Spinal cord (tissue), 10 donors: ENCODE measurements around the gene CHTOP. TPM values are rescaled to one million over a fixed set of nuclear protein-coding genes. Genes with fewer than 3 reads are reported as not detected.

Experiments used
- DNase-seq, 6 donors: peaks; one replicate each; pipeline versions ENCODE4 v3.0.0 to v3.0.0-alpha.2; 2013 to 2015; ENCODE audit warnings: low spot score in 6 of 6, low read depth in 4 of 6
- H3K27ac ChIP-seq: one replicate; pipeline ENCODE4 v1.5.1; 2013; ENCODE audit warnings: low read depth, low read length, control low read depth
- H3K27me3 ChIP-seq: one replicate; pipeline ENCODE4 v1.6.1; 2013; ENCODE audit warnings: low read length; ENCODE audit not compliant: control insufficient read depth, insufficient read depth
- H3K36me3 ChIP-seq: one replicate; pipeline ENCODE4 v1.6.1; 2013; ENCODE audit warnings: low read length; ENCODE audit not compliant: control insufficient read depth, insufficient read depth
- H3K4me1 ChIP-seq: one replicate; pipeline ENCODE4 v1.6.1; 2013; ENCODE audit warnings: low read length; ENCODE audit not compliant: control insufficient read depth, insufficient read depth
- H3K4me3 ChIP-seq: one replicate; pipeline ENCODE4 v1.5.1; 2013; ENCODE audit warnings: low read depth, low read length, control low read depth
- H3K9me3 ChIP-seq: one replicate; pipeline ENCODE4 v1.6.1; 2013; ENCODE audit warnings: low read length; ENCODE audit not compliant: control insufficient read depth, insufficient read depth
- WGBS: methylation state at CpG from one replicate; pipeline ENCODE4 v1.1.5; 2013; ENCODE audit warnings: missing lambda C conversion rate; ENCODE audit not compliant: insufficient coverage; 5-methylcytosine and 5-hydroxymethylcytosine counted together
- polyA plus RNA-seq, 2 donors: library from polyadenylated mRNA; unstranded; fragments of 120-200 nt; gene quantifications; one replicate each; pipeline ENCODE4 v1.2.1, GENCODE V29; 2013; ENCODE audit not compliant: insufficient read length in 2 of 2
- total RNA-seq, 2 donors: library from RNA; depleted of rRNA in 1 of 2; stranded (reverse); fragments of 120-200 nt in 1 of 2; fragments of >200 nt in 1 of 2; gene quantifications; one replicate each; pipeline versions ENCODE4 v1.2.3 to v1.2.4, GENCODE V29; 2013 to 2014
- donor health status: healthy.

CHTOP gene
- total and polyA plus RNA-seq, 4 donors = 56.9 to 127 (median 86.6) TPM

DNA sequence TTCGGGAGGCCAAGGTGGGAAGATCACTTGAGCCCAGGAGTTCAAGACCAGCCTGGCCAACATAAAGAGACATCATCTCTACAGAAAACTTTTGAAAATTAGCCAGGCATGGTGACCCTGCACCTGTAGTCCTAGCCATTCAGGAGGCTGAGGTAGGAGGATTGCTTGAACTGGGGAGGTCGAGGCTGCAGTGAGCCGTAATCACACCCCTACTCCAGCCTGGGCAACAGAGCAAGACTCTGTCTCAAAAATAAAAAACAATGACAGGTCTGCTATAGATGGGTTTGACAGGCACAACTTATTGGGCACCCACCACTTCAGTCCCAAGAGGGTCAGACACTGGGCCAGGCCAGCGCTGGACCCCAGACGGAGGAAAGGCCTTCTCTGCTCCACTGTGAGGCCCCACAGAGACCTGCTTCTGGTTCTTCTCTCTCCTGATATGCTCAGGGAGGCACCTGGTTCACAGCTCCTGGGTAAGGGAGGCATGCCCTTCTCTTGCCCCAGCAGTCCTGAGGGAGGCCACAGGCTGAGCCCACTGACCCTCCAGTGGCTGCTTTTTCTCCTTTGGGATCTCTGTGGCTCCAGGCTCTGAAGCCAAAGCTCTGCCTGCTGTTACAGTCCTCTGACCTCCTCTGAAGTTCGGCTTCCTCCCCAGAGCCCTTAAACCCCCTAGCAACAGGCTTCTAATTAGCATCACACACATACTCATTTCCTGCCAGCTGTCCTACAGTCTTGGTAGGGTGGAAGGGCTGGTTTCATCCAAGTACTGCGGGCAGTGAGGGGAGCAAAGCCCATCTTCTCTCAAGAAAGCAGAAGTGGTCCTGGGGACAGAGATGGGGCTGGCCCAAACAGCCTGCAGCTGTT, 35.3 kb upstream of the CHTOP start:
- Histone ChIP-seq H3K27ac (peak overlapping the region; percentile 69), H3K9me3 (no peaks in the 10 kb centered on the region), H3K4me1 (peaks cover 16% of the 10 kb centered on the region), H3K36me3 (no peaks in the 10 kb centered on the region), H3K4me3 (no peak overlapping the region), H3K27me3 (no peaks in the 10 kb centered on the region)
- DNase-seq = peak in 2 of 6 donors; percentile 73 to 76
- 84% methylated on average over 5 of the region's 7 CpGs for WGBS

DNA sequence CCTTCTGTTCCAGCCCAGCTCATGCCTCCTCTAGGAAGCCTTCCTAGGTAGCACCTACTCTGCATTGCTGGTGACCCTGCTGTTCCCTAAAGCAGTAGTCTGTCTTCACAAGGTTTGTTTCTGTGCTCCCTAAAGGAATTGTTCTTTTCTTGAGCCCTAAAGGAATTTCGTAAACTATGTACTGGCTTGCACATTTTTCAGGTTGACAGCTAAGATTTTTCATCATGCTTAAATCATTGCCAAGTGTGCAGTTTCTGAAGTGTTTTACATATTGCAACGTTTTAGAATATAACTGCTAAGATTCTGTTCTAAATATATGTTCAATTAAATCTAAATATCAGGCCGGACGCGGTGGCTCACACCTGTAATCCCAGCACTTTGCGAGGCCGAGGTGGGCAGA, 34.0 kb upstream of the CHTOP start:
- H3K27ac ChIP-seq = peak overlapping the region; percentile 3
- no CpG with 5 or more reads among the region's 7 CpGs for WGBS
- peaks cover 16% of the 10 kb centered on the region for H3K4me1 ChIP-seq
- H3K36me3 ChIP-seq = no peaks in the 10 kb centered on the region
- H3K9me3 ChIP-seq = no peaks in the 10 kb centered on the region
- H3K27me3 ChIP-seq = no peaks in the 10 kb centered on the region
- DNase-seq = no peak
- H3K4me3 ChIP-seq = no peak overlapping the region

DNA sequence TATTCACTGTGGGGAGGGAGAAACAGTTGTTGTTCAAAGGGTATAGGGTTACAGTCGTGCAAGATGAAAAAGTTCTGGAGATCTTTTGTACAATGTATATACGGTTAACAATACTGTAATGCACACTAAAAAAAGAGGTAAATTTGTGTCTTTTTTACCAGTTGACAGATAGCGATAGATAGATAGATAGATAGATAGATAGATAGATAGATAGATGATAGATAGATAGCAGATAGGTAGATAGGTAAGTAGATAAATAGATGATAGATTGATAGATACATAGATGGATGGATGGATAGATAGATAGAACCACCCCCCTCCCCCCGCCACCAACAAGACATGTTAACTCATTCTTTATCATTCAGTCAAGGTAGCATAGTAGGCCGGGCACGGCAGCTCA, 31.1 kb upstream of the CHTOP start:
- H3K4me1 ChIP-seq = peaks cover 17% of the 10 kb centered on the region
- H3K4me3 ChIP-seq = no peak overlapping the region
- H3K36me3 ChIP-seq = peaks cover 20% of the 10 kb centered on the region
- no peaks in the 10 kb centered on the region for H3K27me3 ChIP-seq
- no CpG with 5 or more reads among the region's 6 CpGs for WGBS
- no peaks in the 10 kb centered on the region for H3K9me3 ChIP-seq
- DNase-seq = no peak
- H3K27ac ChIP-seq = no peak overlapping the region

DNA sequence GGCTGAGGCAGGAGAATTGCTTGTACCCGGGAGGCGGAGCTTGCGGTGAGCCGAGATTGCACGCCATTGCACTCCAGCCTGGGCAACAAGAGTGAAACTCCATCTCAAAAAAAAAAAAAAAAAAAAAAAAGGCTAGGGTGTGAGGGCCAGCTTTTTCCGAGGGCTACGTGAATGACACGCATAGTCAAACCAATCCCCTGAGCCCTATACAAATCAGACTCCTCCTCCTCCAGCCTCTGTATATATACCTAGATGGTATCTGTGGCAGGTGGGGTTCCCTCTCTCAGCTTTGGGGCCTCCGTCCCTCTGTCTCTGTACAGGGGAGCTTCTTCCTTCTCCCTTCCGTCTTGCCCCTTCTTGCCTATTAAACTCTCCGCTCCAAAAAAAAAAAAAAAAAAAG, 27.7 kb upstream of the CHTOP start:
- no peak overlapping the region for H3K27ac ChIP-seq
- WGBS = 100% methylated on average over 5 of the region's 11 CpGs
- H3K27me3 ChIP-seq = no peaks in the 10 kb centered on the region
- H3K36me3 ChIP-seq = peaks cover 31% of the 10 kb centered on the region
- H3K4me3 ChIP-seq = no peak overlapping the region
- H3K4me1 ChIP-seq = peaks cover 32% of the 10 kb centered on the region
- no peak for DNase-seq
- no peaks in the 10 kb centered on the region for H3K9me3 ChIP-seq

DNA sequence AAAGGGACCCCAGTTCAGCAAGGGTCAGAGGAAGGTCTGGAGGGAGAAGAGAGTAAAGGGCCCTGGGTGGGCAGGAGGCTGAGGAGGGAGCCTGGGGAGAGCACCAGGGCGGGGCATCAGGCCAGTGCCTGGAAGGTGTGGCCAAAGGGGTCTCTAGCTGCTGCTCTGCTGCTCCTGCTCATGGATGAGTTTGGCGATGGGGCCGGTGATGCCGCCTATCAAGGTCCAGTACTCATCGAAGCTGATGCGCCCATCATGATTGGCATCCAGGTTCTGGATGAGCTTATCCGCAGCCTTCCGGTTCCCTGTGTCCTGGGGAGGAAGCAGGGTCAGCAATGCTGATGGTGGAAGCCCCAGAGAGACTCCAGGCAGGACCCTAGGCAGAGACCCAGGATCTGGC, 26.5 kb upstream of the CHTOP start:
- Histone ChIP-seq H3K4me1 (peaks cover 39% of the 10 kb centered on the region), H3K4me3 (no peak overlapping the region), H3K9me3 (no peaks in the 10 kb centered on the region), H3K27me3 (no peaks in the 10 kb centered on the region), H3K27ac (no peak overlapping the region), H3K36me3 (peaks cover 31% of the 10 kb centered on the region)
- WGBS = 96% methylated on average over 8 of the region's 8 CpGs
- no peak for DNase-seq

DNA sequence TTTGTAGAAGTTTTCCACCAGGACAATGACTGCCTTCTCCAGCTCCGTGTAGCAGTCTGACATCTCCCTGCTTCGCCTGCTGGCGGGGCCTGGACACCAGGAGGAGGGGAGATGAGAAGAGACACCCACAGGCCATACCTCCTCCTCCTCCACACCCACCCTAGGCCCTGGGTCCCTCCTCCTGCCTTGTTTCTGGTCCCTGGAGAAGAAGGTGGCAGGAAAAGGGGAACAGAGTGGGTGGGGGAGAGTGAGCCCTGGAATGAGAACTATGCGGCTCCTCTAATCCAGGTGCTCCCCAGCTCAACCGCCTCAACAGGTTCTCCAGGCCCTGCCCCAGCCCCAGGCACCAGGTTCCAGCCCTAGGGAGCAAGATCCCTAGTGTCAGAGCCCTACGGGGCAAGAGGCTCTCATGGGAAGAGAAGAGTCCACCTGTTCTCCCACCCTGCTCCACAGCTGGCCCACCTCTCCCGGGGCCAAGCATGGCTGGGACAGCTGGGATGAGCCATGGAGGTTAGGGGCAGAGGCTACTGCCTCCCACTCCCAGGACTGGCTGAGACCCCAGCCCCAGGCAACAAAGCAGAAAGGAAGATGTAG, 25.7 kb upstream of the CHTOP start:
- Histone ChIP-seq H3K27me3 (no peaks in the 10 kb centered on the region), H3K36me3 (peaks cover 31% of the 10 kb centered on the region), H3K4me3 (peak overlapping the region; percentile 21), H3K4me1 (peaks cover 47% of the 10 kb centered on the region), H3K27ac (peak overlapping the region; percentile 54), H3K9me3 (no peaks in the 10 kb centered on the region)
- 90% methylated on average over 2 of the region's 7 CpGs for WGBS
- DNase-seq = no peak

DNA sequence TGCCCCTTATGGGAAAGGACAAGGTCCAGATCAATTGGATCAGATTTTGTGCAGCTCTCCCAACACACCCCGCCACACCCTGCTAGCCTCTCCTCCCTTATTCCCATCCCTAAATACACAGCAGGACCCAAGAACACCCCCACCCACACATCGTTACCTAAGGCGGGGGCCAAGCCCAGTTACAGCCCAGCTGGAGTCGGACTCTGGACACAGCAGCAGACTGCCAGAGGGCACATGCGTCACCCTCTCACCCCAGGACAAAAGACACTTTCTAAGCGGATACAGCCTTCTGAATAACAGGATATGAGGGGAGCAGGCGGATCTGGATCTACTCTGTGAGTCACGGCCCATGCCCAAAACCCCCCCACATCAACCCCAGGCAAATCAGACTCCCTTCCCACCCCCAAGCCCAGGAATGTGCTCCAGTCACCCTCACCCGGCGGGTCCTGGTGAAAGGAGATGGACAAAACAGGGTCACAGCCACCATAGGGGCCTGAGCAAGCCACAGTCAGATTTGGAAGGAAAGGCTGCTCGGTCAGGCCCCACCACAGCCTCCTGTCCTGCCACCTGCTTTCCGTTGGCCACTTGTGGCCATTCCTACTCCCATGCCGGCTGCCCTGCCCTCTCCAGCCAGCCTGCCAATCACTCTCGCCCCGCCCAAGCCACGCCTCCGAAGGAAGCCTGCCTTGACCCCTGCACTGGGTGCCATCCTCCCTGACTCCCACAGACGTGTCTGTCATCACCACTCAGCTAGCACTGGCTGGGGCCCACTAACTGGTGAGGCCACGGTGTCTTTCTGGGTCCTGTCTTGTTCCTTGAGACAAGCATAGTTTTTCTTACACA, 24.9 kb upstream of the CHTOP start:
- H3K36me3 ChIP-seq = peaks cover 31% of the 10 kb centered on the region
- peak overlapping the region; percentile 21 for H3K4me3 ChIP-seq
- no peaks in the 10 kb centered on the region for H3K9me3 ChIP-seq
- H3K27ac ChIP-seq = peak overlapping the region; percentile 54
- 36% methylated on average over 19 of the region's 19 CpGs for WGBS
- peaks cover 50% of the 10 kb centered on the region for H3K4me1 ChIP-seq
- DNase-seq = peak in 1 of 6 donors; percentile 48
- H3K27me3 ChIP-seq = no peaks in the 10 kb centered on the region

DNA sequence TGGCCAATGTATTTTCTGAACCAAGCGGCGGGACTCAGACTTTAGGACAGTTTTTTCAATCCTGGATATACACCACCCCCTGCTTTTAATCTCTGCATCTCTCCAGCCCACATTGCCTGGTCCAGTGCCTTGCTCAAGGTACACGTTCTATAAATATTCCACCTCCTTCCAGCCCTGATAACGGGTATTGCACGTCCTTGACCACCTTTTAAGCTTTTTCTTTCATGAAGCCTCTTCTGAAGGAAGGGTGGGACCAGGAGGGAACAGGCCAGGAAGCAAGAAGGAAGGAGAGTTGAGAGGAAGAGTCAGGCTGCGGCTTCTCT, 24.3 kb upstream of the CHTOP start:
- Histone ChIP-seq H3K27ac (peak overlapping the region; percentile 54), H3K9me3 (no peaks in the 10 kb centered on the region), H3K27me3 (no peaks in the 10 kb centered on the region), H3K4me1 (peaks cover 50% of the 10 kb centered on the region), H3K36me3 (peaks cover 31% of the 10 kb centered on the region), H3K4me3 (no peak overlapping the region)
- DNase-seq = no peak
- WGBS = 83% methylated on average over 2 of the region's 6 CpGs

DNA sequence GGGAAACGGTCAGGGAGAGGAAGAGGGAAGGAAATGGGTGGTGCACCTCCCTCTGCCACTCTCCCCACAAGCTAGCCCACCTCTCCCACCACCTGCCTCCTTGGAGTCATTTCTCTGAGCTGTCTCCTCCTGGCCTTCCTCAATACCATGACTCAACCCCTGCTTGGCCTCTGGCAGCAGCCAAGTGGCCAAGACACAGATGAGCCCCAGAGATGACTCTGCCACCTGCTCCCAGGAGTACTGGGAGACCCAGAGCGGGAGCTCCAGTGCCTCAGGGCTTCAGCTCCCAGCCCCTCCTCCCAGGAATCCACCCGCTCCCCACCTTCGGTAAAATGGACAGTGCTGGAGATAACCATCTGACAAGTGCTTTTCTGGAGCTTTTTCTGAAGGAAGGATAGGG, 23.5 kb upstream of the CHTOP start:
- Histone ChIP-seq H3K4me3 (no peak overlapping the region), H3K36me3 (peaks cover 31% of the 10 kb centered on the region), H3K4me1 (peaks cover 50% of the 10 kb centered on the region), H3K27ac (no peak overlapping the region), H3K9me3 (no peaks in the 10 kb centered on the region), H3K27me3 (no peaks in the 10 kb centered on the region)
- 20% methylated on average over 1 of the region's 4 CpGs for WGBS
- DNase-seq = no peak
